ENCODE results near the gene ODC1. TPM values are rescaled to one million over a fixed set of nuclear protein-coding genes. Genes with fewer than 3 reads are reported as not detected.

The ODC1 gene
- total and polyA plus RNA-seq, 12 donors = 6.4 to 204 (median 23.1) TPM

DNA sequence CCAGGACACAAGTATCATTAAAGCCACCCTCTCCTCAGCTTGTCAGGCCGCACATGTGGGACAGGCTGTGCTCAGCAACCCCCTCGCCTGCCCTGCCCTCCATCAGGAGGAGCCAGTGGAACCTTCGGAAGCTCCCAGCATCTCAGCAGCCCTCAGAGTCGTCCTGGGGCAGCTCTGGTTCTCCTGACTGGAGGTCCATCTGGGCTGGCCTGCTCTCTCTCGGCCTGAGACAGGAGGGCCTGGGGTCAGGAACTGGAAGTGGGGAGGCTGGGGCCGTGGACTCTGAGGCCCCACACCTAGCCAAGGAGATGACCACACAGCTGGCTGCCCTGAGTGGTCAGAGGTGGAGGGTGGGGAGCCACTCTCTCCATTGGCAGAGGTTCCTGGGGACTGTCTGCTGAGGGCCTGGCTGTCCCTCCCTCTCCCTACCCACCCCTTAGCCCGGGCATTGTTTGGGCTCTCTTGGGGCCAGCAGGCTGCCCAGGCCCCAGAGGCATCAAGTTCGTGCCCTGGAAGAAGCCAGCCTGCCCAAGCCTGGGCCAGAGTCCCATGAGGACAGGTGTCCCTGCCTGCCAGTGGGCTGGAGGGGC lies 23.1 kb downstream of the ODC1 start:
- no peak overlapping the region for H3K4me3 ChIP-seq
- H3K27ac ChIP-seq = no peak overlapping the region
- H3K27me3 ChIP-seq = no peaks in the 10 kb centered on the region
- TF ChIP-seq POLR2A (IDR thresholded peaks at IDR 0.05) = no peak
- TF ChIP-seq, protein P1, sequence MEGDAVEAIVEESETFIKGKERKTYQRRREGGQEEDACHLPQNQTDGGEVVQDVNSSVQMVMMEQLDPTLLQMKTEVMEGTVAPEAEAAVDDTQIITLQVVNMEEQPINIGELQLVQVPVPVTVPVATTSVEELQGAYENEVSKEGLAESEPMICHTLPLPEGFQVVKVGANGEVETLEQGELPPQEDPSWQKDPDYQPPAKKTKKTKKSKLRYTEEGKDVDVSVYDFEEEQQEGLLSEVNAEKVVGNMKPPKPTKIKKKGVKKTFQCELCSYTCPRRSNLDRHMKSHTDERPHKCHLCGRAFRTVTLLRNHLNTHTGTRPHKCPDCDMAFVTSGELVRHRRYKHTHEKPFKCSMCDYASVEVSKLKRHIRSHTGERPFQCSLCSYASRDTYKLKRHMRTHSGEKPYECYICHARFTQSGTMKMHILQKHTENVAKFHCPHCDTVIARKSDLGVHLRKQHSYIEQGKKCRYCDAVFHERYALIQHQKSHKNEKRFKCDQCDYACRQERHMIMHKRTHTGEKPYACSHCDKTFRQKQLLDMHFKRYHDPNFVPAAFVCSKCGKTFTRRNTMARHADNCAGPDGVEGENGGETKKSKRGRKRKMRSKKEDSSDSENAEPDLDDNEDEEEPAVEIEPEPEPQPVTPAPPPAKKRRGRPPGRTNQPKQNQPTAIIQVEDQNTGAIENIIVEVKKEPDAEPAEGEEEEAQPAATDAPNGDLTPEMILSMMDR (IDR thresholded peaks at IDR 0.05) = no peak
- no peaks in the 10 kb centered on the region for H3K4me1 ChIP-seq (replicated peaks in 1 of 2)
- H3K9me3 ChIP-seq (replicated peaks in 1 of 3) = no peaks in the 10 kb centered on the region
- WGBS, 4 donors = 90 to 93% (median 91%) methylated on average over 3 to 8 of the region's 8 CpGs
- DNase-seq = no peak
- H3K36me3 ChIP-seq (replicated peaks in 1 of 2) = peaks cover 0 to 13% of the 10 kb centered on the region in 2 donors
- intact Hi-C loops (cut with DNase I) = no loop called here

DNA sequence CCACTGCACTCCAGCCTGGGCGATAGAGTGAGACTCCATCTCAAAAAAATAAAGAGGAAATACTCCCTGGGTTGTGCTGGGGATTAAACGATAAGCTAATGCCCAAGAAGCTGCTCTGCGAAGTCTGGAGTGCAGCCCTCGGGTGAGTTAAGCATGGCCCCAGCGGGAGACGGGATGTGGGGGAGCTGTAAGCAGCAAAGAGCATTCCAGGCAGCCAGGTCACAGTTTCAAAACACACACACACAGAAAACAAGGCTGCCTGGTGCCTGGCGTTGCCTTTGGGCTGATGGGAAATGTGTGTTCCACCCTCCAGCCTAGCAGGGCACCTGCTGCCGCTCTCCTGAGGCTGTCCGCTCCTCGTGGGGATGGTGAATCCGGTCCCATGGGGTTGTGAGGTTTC lies 24.1 kb downstream of the ODC1 start:
- Histone ChIP-seq H3K4me1 (replicated peaks in 1 of 2) (no peaks in the 10 kb centered on the region), H3K27me3 (no peaks in the 10 kb centered on the region), H3K9me3 (replicated peaks in 1 of 3) (no peaks in the 10 kb centered on the region), H3K36me3 (replicated peaks in 1 of 2) (peaks cover 0 to 13% of the 10 kb centered on the region in 2 donors), H3K27ac (no peak overlapping the region), H3K4me3 (no peak overlapping the region)
- intact Hi-C loops (cut with DNase I) = no loop called here
- TF ChIP-seq POLR2A (IDR thresholded peaks at IDR 0.05) = no peak
- TF ChIP-seq, protein P1 (IDR thresholded peaks at IDR 0.05) = no peak
- no peak for DNase-seq
- 89 to 96% (median 95%) methylated on average over 11 of the region's 11 CpGs for WGBS, 4 donors

DNA sequence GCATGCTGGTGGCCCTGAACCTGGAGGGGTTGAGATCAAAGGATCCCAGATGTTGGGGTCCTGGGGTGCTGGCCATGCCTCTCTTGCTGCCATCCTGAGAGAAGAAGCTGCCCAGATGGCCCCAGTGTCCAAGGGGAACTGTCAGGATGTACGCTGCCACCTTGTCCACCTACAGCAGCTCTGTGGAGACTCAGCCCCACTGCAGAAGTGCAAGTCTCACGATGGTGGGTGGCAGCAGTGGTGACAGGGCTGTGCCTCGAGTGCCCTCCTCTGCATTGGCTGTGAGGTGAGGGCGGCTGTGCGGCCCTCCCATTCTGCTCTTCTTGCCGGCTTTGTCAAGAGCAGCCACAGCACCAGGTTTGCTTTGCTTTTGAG lies 24.7 kb downstream of the ODC1 start:
- TF ChIP-seq POLR2A (IDR thresholded peaks at IDR 0.05) = no peak
- TF ChIP-seq, protein P1 (IDR thresholded peaks at IDR 0.05) = no peak
- no peak overlapping the region for H3K4me3 ChIP-seq
- H3K27me3 ChIP-seq = no peaks in the 10 kb centered on the region
- H3K4me1 ChIP-seq (replicated peaks in 1 of 2) = no peaks in the 10 kb centered on the region
- intact Hi-C loops (cut with DNase I) = no loop called here
- H3K9me3 ChIP-seq (replicated peaks in 1 of 3) = no peaks in the 10 kb centered on the region
- no peak overlapping the region for H3K27ac ChIP-seq
- H3K36me3 ChIP-seq (replicated peaks in 1 of 2) = peaks cover 0 to 13% of the 10 kb centered on the region in 2 donors
- 87 to 94% (median 93%) methylated on average over 4 to 6 of the region's 6 CpGs for WGBS, 4 donors
- DNase-seq = no peak

DNA sequence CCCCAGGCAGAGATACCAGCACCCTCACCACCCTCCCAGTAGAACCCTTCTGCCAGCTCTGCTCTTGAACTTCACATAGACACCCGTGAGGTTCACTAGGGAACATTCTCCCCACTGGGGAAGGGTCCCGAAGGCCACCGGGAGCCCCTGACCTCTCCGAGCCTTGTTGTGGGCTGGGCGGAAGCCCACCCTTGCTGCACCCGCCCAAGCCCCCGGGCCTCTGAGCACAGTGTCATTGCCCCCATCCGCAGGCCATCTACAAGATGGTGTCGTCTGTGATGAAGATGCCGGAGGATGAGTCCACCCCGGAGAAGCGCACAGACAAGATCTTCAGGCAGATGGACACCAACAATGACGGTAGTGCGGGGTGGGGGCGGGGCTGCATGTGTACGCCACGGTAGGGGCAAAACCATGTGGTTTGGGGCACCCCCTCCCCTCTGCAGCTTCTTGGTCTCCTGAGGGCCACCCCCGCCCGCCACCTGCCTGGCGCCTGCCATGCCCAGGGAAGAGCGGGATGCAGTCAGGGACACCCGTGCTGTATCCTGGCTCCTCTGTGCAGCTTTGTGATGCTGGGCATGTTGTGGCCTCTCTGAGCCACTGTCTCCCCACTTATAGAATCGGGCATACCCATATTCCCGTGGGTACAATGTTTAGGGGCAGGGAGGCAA lies 25.3 kb downstream of the ODC1 start:
- TF ChIP-seq, protein P1 (IDR thresholded peaks at IDR 0.05) = no peak
- TF ChIP-seq POLR2A (IDR thresholded peaks at IDR 0.05) = no peak
- intact Hi-C loops (cut with DNase I) = no loop called here
- H3K27me3 ChIP-seq = no peaks in the 10 kb centered on the region
- 90 to 93% (median 92%) methylated on average over 5 to 24 of the region's 24 CpGs; no CpG with 5 or more reads in 1 of the 4 donors for WGBS, 4 donors
- H3K27ac ChIP-seq = no peak overlapping the region
- H3K4me3 ChIP-seq = no peak overlapping the region
- DNase-seq = no peak
- H3K4me1 ChIP-seq (replicated peaks in 1 of 2) = no peaks in the 10 kb centered on the region
- peaks cover 0 to 13% of the 10 kb centered on the region in 2 donors for H3K36me3 ChIP-seq (replicated peaks in 1 of 2)
- no peaks in the 10 kb centered on the region for H3K9me3 ChIP-seq (replicated peaks in 1 of 3)
